ENCODE results near the gene RPS6KA2. TPM values are rescaled to one million over a fixed set of nuclear protein-coding genes. Genes with fewer than 3 reads are reported as not detected.

Gene RPS6KA2
- total and polyA plus RNA-seq, 2 experiments from 2014 or later: 12.5 to 25.3 TPM

GRCh38 chr6:166597711-166598440 is 29.2 kb downstream of the RPS6KA2 start:
- H3K9me3 Mint-ChIP-seq: no peaks in the 10 kb centered on the region; the same call in 2 of the 3 replicates
- peaks cover 3% of the 10 kb centered on the region; the same call in 2 of the 3 replicates for H3K36me3 Mint-ChIP-seq (ENCODE audit: low read depth)
- no peak overlapping the region for H3K4me3 Mint-ChIP-seq
- TF ChIP-seq, protein P1, sequence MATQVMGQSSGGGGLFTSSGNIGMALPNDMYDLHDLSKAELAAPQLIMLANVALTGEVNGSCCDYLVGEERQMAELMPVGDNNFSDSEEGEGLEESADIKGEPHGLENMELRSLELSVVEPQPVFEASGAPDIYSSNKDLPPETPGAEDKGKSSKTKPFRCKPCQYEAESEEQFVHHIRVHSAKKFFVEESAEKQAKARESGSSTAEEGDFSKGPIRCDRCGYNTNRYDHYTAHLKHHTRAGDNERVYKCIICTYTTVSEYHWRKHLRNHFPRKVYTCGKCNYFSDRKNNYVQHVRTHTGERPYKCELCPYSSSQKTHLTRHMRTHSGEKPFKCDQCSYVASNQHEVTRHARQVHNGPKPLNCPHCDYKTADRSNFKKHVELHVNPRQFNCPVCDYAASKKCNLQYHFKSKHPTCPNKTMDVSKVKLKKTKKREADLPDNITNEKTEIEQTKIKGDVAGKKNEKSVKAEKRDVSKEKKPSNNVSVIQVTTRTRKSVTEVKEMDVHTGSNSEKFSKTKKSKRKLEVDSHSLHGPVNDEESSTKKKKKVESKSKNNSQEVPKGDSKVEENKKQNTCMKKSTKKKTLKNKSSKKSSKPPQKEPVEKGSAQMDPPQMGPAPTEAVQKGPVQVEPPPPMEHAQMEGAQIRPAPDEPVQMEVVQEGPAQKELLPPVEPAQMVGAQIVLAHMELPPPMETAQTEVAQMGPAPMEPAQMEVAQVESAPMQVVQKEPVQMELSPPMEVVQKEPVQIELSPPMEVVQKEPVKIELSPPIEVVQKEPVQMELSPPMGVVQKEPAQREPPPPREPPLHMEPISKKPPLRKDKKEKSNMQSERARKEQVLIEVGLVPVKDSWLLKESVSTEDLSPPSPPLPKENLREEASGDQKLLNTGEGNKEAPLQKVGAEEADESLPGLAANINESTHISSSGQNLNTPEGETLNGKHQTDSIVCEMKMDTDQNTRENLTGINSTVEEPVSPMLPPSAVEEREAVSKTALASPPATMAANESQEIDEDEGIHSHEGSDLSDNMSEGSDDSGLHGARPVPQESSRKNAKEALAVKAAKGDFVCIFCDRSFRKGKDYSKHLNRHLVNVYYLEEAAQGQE (IDR thresholded peaks at IDR 0.05; ENCODE audit: unreplicated experiment): no peak
- TF ChIP-seq EZH2 (IDR thresholded peaks at IDR 0.05; ENCODE audit: low read depth, unreplicated experiment): no peak
- TF ChIP-seq POLR2AphosphoS5 (IDR thresholded peaks at IDR 0.05; ENCODE audit: low read depth): no peak
- TF ChIP-seq ZNF114 (CRISPR knock-in tag; IDR thresholded peaks at IDR 0.05): no peak
- TF ChIP-seq ZNF462 (CRISPR knock-in tag; IDR thresholded peaks at IDR 0.05): no peak
- H3K4me3 ChIP-seq: no peak overlapping the region
- peaks cover 10% of the 10 kb centered on the region for H3K4me1 ChIP-seq (ENCODE audit: insufficient read depth)
- peaks cover 82% of the 10 kb centered on the region for H3K79me2 ChIP-seq (replicated peaks; ENCODE audit: insufficient read depth)
- no peaks in the 10 kb centered on the region for H3K36me3 ChIP-seq (ENCODE audit: insufficient read depth)
- H3K27ac Mint-ChIP-seq: no peak overlapping the region
- peak overlapping the region; percentile 26; the same call in 1 of the 2 replicates for H3K4me2 ChIP-seq
- peaks cover 33% of the 10 kb centered on the region for H4K20me1 ChIP-seq (replicated peaks; ENCODE audit: insufficient read depth)
- DNase-seq (ENCODE audit: low spot score) (no peak), ATAC-seq (peak; percentile 54)
- no peak overlapping the region for H3K27ac ChIP-seq (ENCODE audit: low read depth)
- H2AFZ ChIP-seq: no peak overlapping the region
- H3K27me3 ChIP-seq (ENCODE audit: insufficient read depth): no peaks in the 10 kb centered on the region
- no peaks in the 10 kb centered on the region for H3K9me2 ChIP-seq (ENCODE audit: insufficient read depth)
- H3F3A ChIP-seq (replicated peaks; ENCODE audit: low read depth): no peaks in the 10 kb centered on the region
- peaks cover 2% of the 10 kb centered on the region for H3K27me3 Mint-ChIP-seq (ENCODE audit: insufficient read depth, low read depth, poor library complexity)
- H3K4me1 Mint-ChIP-seq: peaks cover 40% of the 10 kb centered on the region
